LHCN-M2 (cell line): Measurements from ENCODE around the gene MDFIC. TPM values are rescaled to one million over a fixed set of nuclear protein-coding genes. Genes with fewer than 3 reads are reported as not detected.

Experiments
- DNase-seq: peaks from one replicate; pipeline ENCODE4 v3.0.0-alpha.2; 2012; ENCODE audit warnings: low read depth
- total RNA-seq: library from RNA; depleted of rRNA; stranded (reverse); fragments of >200 nt; gene quantifications from 2 replicates; pipeline ENCODE4 v1.2.3, GENCODE V29; 2014

The MDFIC gene
- total RNA-seq, 1 experiment from 2014 or later, result 72.6 TPM

DNA sequence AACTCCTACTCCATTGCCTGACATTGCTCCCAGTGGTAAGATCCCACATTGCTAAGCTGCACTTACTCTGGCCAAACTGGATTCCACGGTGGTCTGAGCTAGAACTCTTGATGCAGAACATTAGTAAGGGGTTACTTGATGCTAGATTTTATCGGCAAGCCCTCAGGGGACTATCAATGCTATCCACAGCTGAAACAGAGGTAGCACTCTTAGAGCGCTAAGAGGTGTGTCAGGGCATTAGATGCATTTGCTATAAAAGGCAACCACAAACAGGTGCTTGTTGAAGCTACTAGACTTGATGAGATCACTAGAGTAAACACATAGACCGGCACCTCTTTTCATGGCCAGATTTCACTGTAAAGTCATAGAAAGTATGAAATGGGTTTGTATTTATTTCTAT is 116.3 kb downstream of the MDFIC start:
- peak; percentile 28 for DNase-seq

DNA sequence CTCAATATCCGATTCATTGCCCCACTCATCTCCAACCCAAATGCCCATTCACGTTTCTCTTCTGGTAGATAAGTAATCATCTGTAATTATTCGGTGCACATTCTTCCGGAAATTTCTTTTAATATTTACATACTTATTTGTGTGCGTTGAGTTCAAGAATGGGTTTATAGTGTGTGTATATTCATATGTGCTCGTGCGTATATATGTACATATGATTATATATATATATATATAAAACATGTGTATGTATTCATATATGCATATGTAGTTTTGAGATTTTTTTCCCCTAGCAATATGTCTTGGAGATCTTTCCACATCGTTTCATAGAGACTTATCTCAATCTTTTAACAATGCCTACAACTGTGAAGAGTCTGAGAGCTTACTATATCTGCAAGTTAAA is 118.2 kb downstream of the MDFIC start:
- DNase-seq, result no peak

DNA sequence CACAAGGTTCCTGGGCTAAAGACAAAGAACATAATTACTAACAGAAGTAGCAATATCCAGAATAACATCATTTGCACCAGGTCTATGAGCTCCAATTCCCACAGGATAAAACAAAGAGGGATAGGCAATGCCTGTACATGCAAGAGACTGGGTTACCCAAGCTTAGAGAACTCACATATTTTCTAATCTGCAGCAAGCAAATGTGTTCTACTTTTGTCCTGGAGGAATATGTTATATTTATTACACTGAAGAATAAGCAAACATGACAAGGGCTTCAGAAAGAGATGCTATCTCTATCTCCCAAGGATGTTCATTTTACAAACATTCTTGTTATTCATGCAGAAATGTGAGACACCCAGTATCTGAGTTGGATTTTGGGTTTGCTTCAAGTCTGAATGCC is 118.6 kb downstream of the MDFIC start:
- no peak for DNase-seq

DNA sequence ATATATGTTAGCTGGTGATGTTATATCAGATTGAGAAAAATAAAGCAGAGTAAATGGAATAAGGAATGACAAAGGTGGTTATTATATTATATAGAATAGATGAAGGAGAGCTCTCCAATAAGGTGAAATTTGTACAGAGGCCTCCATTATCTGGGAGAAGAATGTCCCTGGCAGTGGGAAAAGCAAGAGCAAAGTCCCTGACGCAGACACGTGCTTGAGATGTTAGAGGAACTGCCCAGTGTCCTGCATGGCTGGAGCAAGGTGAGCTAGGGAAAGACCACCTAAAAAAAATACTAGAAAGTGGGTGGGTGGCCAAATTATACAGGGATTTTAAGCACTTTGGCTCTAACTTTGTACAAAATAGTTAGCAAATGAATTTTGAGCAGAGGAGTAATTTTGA is 120.7 kb downstream of the MDFIC start:
- DNase-seq, result no peak

DNA sequence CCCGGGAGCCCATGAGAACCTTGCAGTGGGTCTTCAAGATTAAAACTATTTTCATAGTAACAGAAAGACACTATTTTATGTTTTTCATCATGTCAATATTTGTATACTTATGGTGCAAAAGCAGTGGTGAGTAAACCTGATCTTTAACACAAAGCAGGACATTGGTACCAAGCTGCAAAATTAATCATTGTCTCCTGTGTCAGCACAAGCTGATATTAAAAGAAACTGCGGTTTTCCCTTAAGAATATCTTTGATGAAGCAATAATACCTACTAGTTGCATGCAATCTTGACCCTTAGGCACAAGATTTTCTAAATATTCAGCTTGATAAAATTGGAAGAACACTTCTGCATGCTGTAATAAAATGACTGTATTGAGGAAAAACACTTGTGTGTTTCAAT is 121.7 kb downstream of the MDFIC start:
- DNase-seq, result peak; percentile 23

DNA sequence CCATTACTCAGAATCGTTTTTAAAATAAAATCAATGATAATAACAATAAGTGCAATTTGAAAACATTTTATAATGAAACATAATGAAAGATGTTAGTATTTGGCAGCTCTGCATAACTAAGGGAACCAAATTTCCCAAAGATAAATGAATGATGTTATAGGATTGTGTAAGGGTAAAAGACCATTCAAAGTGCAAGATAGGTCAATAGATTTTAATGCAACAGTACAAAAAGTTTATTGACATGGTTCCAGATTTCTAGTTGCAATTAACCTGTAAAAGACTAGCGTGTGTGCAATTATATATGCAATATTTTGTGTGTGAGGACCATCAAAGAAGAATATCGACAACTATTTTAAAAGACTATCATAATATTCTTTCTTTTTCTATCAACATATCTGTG is 122.3 kb downstream of the MDFIC start:
- no peak for DNase-seq

DNA sequence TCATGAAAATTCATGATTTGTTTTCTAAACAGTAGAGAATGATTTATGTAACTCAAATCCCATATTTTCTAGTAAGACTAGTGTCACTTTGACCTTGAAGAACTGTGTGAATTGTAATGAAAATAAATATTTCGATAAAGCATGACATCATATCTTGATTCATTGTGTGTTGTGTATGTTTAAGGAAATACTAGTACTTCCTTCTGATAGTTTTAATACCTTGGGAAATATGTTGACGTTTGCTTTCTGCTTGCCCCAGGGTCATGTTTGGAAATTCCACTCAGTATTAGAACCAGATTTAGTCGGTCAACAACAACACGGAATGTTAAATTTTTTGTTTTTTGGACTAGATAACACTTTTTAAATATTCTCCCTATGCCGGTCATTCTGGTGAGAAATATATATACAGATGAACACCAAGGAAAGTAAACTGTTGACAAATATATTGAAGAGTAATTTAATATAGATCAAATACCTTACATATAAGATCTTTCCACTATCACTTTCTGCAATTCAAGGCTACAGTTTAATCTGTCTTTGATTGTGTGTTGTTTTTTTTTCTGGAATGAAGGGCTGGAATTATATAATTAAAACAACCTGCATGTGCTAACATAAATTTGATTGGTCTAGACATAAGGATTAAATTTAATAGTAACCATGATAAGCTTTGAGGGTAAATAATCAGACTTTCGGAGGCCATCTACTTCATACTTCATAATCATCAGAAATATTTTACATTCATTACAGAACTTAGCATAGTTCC is 126.2 kb downstream of the MDFIC start:
- no peak for DNase-seq

DNA sequence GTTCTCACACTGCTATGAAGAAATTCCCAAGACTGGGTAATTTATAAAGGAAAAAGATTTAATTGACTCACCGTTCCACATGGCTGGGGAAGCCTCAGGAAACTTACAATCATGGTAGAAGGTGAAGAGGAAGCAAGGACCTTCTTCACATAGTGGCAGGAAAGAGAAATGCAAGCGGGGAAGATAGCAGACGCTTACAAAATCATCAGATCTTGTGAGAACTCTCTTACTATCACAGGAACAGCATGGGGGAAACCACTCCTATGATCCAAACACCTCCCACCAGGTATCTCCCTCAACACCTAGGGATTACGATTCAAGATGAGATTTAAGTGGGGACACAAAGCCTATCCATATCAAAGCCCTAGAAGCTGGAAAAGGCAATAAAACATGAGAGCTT is 130.8 kb downstream of the MDFIC start:
- DNase-seq, result no peak

DNA sequence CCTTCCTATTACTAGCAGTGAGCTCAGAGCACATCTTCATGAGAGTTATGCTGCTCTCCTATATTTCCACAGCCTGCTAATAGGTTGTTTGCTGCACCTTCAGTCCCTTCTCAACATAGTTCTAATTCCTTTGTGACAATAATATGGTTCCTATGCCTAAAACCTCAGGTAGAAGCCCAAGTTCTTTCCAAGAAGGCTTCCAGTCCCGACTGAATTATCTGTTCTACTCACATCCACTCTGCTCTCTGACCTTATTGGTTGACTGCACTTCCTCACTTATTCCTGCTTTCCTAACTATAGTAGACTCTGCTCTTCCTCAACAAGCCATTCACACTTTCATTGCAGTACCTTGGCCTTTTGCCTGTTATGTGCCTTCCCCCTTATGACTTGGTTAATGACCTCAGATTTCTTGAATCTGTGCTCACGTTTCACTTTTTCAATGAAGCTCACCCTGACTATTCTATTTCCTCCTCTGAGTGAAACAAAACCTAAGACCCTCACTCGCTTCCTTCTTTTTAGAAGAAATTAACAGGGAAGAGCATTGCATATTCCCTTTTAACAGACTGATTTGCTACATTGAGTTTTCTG is 132.7 kb downstream of the MDFIC start:
- DNase-seq, result no peak

DNA sequence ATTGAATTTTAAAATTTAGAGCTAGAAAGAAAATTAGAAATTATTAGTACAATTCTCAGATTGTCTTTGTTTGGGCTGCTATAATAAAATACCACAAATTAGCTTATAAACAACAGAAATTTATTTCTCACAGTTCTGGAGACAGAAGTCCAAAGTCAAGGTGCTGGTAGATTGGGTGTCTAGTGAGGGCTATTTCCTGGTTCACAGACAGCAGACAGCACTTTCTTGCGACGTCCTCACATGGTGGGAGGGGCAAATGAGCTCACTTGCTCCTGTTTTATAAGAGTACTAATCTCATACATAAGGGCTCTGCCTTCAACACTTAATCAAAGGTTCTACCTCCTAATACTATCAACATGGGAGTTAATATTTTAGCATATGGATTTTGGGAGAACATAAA is 134.1 kb downstream of the MDFIC start:
- no peak for DNase-seq

DNA sequence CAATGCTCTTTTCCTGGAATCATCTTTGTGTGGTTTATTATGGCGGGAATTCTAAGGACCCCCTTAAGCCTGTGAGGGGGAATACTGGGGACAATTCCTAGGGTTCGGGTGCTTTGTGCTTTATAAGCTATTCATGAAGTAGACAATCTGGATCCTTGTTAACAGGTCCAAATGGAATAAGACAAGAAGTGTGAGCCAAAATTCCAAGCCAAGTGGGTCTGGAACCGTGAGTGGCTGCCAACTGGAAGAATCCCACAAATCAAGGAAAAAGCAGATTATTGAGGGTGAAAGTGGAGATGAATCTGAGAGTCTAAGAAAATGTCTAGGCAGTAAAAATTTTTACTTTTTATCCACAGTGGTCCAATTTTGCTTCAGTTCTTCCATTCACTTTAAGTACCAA is 136.8 kb downstream of the MDFIC start:
- DNase-seq, result no peak

DNA sequence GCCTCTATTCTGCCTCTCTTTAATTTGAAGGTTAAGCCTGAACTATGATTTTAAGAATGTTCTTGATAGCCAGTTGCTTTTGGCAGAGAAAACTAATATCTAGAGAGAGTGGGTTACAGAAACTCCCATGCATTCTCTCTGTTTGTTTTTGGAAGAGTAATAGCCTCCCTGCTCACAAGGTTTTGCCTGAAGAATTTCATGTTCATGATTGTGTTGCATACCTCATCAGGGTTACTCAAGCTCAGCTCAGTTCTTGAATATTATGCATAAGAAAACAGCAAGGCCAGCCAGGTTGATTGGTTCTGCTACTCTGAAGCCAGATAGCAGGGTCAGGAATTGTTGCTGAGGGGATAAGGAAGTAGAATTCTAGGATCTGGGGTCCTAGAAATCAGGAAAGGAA is 137.4 kb downstream of the MDFIC start:
- no peak for DNase-seq

DNA sequence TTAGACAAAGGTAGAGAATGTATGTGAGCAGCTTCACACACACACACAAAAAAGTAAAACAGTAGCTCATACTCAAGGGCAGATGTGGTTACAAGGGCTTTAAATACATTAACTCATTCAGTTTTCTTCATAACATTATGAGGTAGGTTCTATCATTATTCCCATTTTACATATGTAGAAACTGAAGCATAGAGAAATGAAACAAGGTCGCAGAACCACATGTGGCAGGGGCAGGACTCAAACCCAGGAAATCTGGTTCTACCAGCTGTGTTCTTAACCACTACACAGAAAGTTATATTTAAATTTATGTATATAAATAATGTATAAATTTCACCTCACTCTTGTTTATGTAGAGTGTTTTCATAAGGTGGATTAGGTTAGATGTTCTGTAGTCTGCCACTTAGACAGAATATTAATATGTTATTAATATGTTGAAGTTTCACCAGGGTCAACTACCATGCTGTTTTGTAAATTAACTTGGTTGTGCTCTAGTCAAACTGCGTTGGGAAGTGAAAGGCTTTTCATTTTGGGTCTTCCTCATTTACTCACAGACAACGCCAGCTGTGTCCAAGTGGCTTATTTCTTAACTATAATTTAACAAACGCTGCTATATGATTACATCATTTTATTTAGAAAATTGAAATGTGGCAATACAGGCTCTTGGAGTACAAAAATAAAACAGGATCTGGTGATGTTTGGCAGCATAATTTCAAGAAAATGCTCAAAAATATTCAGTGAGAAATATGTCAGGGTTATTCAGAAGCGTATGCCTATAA is 138.4 kb downstream of the MDFIC start:
- DNase-seq, result no peak

DNA sequence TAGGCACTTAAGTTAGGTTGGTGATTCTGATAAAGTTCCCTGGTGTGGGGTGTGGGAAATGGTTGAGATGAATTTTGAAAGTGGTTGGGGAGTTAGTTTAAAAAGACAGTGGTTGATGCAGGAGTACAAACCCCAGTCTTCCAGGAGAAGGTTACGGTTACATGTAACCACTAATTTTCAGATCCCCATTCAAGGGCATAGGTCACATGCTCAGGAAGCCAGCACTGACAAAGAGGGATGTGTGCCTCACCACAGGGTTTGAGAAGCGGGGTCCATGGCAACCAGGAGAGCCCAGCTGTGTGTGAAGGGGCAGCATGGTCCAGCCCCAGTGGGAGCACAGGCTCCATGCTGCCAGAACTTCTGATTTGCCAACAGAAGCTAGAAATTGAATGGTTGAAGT is 144.2 kb downstream of the MDFIC start:
- no peak for DNase-seq

DNA sequence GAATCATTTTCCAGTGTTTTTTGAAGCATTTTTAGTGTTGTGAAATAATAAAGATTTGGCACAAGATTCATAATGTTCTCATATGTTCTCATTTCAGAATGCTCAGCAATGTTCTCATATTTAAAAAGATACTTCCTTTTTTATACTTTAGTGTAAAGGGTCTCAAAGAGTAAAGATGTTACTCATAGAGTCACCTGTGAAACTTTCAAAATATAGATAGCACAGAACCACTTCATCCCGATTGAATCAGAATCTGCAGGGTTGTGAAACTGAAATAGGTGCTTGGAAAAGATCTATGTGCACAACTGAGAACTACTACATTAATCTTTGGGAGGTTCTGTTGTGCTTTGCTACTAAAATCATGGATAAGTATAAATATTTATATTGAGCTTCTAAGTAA is 144.7 kb downstream of the MDFIC start:
- no peak for DNase-seq

DNA sequence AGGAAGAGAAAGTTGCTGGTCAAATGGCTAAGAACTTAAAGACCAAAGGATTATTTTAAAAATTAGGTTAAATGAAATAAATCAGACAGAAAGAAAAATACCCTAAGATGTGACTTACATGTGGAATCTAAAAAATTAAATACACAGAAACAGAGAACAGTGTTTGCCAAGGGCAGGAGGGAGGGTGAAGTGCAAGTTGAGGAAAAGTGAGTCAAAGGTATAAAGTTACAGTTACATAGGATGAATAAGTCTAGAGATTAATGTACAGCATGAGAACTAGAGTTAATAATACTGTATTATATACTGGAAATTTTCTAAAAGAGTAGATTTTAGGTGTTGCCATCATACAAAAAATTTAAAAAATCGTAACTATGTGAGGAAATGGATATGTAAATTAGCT is 146.3 kb downstream of the MDFIC start:
- no peak for DNase-seq
